WTC11 (cell line): ENCODE data around the gene MTA1.

Experiments used
- AR ChIP-seq: fragments of 250-450 bp; sonication (Bioruptor Pico); IDR thresholded peaks from 2 replicates; pipeline ENCODE4 v1.9.0; 2021; ENCODE audit warnings: mild to moderate bottlenecking
- ATF2 ChIP-seq: sonication (generic); formaldehyde crosslinking; IDR thresholded peaks from 2 replicates; pipeline ENCODE4 v1.8.1; 2022; ENCODE audit warnings: low read depth, missing genetic modification reagents, borderline replicate concordance
- ATF3 ChIP-seq: sonication (generic); formaldehyde crosslinking; conservative IDR thresholded peaks from 2 replicates; pipeline ENCODE4 v1.8.1; 2022; ENCODE audit warnings: mild to moderate bottlenecking, missing genetic modification reagents
- CREB1 ChIP-seq: sonication (generic); formaldehyde crosslinking; IDR thresholded peaks from 2 replicates; pipeline ENCODE4 v1.8.0; 2023; ENCODE audit warnings: mild to moderate bottlenecking, missing genetic modification reagents
- CTCF ChIP-seq: fragments of 200-600 bp; IDR thresholded peaks from 2 replicates; pipeline ENCODE4 v1.8.0; 2022; ENCODE audit warnings: antibody characterized with exemption
- E2F5 ChIP-seq: sonication (generic); formaldehyde crosslinking; IDR thresholded peaks from 2 replicates; pipeline ENCODE4 v1.8.1; 2022; ENCODE audit warnings: mild to moderate bottlenecking, moderate library complexity, missing genetic modification reagents
- JUN ChIP-seq: sonication (generic); formaldehyde crosslinking; IDR thresholded peaks from 2 replicates; pipeline ENCODE4 v1.8.0; 2023; ENCODE audit warnings: mild to moderate bottlenecking, missing genetic modification reagents
- MLX ChIP-seq: sonication (generic); formaldehyde crosslinking; IDR thresholded peaks from 2 replicates; pipeline ENCODE4 v1.8.1; 2023; ENCODE audit warnings: mild to moderate bottlenecking, missing genetic modification reagents, moderate library complexity
- NFYB ChIP-seq: sonication (generic); formaldehyde crosslinking; conservative IDR thresholded peaks from 2 replicates; pipeline ENCODE4 v1.8.0; 2022; ENCODE audit warnings: low read depth, missing genetic modification reagents
- PRDM15 ChIP-seq: sonication (generic); formaldehyde crosslinking; IDR thresholded peaks from 2 replicates; pipeline ENCODE4 v1.8.0; 2022; ENCODE audit warnings: missing genetic modification reagents
- SP1 ChIP-seq: sonication (generic); formaldehyde crosslinking; conservative IDR thresholded peaks from 2 replicates; pipeline ENCODE4 v1.8.1; 2022; ENCODE audit warnings: missing genetic modification reagents
- USF2 ChIP-seq: sonication (generic); formaldehyde crosslinking; IDR thresholded peaks from 2 replicates; pipeline ENCODE4 v1.8.1; 2023; ENCODE audit warnings: mild to moderate bottlenecking, missing genetic modification reagents, moderate library complexity
- ZBTB21 ChIP-seq: sonication (generic); formaldehyde crosslinking; IDR thresholded peaks from 2 replicates; pipeline ENCODE4 v1.8.1; 2023; ENCODE audit warnings: mild to moderate bottlenecking, missing genetic modification reagents, borderline replicate concordance
- ZNF219 ChIP-seq: sonication (generic); formaldehyde crosslinking; IDR thresholded peaks from 2 replicates; pipeline ENCODE4 v1.8.0; 2023; ENCODE audit warnings: missing genetic modification reagents, mild to moderate bottlenecking, borderline replicate concordance

- no peak for TF ChIP-seq PRDM15 (CRISPR knock-in tag)
- TF ChIP-seq CTCF, result no peak
- no peak for TF ChIP-seq ATF3 (CRISPR knock-in tag)
- TF ChIP-seq E2F5 (CRISPR knock-in tag), result no peak
- no peak for TF ChIP-seq ZBTB21
- TF ChIP-seq MLX, result no peak
- TF ChIP-seq USF2, result no peak
- no peak for TF ChIP-seq JUN (CRISPR knock-in tag)
- TF ChIP-seq SP1, result no peak
- no peak for TF ChIP-seq NFYB
- no peak for TF ChIP-seq AR (CRISPR knock-in tag)
- no peak for TF ChIP-seq CREB1
- TF ChIP-seq ZNF219 (CRISPR knock-in tag), result no peak
- no peak for TF ChIP-seq ATF2 (CRISPR knock-in tag)
These were observed 100.5 kb downstream of the MTA1 start for GRCh38 chr14:105519946-105520698.
